H1 (cell line): ENCODE measurements around the gene NEUROD6.

Experiments used
- ATF3 ChIP-seq: IDR thresholded peaks from 2 replicates; pipeline ENCODE4 v1.6.1; 2011; ENCODE audit warnings: low read depth, mild to moderate bottlenecking, low read length; ENCODE audit not compliant: insufficient read depth
- CBX5 ChIP-seq: fragments of 300-800, 300-1000 bp; sonication (generic); IDR thresholded peaks from 2 replicates; pipeline ENCODE4 v1.7.1; 2016; ENCODE audit warnings: antibody characterized with exemption, low read length, low read depth
- POLR2A ChIP-seq, 2 experiments: IDR thresholded peaks; 1 replicate in 1 of 2; 2 replicates in 1 of 2; pipeline ENCODE4 v1.6.1; 2011; ENCODE audit warnings: low read depth in 2 of 2, low read length in 2 of 2, mild to moderate bottlenecking in 2 of 2; ENCODE audit errors: control extremely low read depth in 1 of 2
- SP2 ChIP-seq: IDR thresholded peaks from 2 replicates; pipeline ENCODE4 v1.6.1; 2012; ENCODE audit warnings: mild to moderate bottlenecking, low read length, inconsistent platforms
- TAF7 ChIP-seq: optimal IDR thresholded peaks from 2 replicates; pipeline ENCODE3; 2011; ENCODE audit warnings: low read depth, mild to moderate bottlenecking, inconsistent platforms, low read length, moderate library complexity, borderline replicate concordance
- YY1 ChIP-seq: IDR thresholded peaks from 2 replicates; pipeline ENCODE4 v1.6.1; 2011; ENCODE audit warnings: low read depth, mild to moderate bottlenecking, low read length

DNA sequence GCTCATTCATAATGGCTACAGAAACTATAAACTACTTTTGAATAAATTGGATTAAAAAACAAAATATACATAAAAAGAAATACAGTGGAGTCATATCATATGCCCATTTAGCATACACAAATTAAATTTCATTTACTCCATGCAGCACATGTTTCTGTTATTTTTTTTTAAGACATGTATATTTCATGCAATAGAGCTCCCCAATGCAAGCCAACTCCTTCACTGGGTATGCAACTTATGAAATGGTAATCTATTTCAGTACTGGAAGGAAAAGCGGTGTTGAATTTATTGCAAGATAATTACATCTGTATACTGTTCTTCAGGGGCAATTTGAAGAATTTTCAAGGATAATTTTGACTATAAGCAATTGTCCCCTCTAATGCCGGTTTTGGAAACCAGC, 49.9 kb downstream of the NEUROD6 start:
- TF ChIP-seq TAF7, result no peak
- TF ChIP-seq POLR2A (IDR thresholded peaks at IDR 0.05; ENCODE audit: control extremely low read depth in 1 of 2, low read depth in 2 of 2, low read length in 2 of 2), result no peak
- TF ChIP-seq SP2, result no peak
- no peak for TF ChIP-seq CBX5
- no peak for TF ChIP-seq YY1
- TF ChIP-seq ATF3, result no peak
